H1 (cell line): Measurements from ENCODE around the gene RHOB. TPM values are rescaled to one million over a fixed set of nuclear protein-coding genes. Genes with fewer than 3 reads are reported as not detected.

Experiments used
- CEBPB ChIP-seq: IDR thresholded peaks from 2 replicates; pipeline ENCODE4 v1.6.1; 2012; ENCODE audit warnings: low read depth, low read length
- CHD2 ChIP-seq: IDR thresholded peaks from 2 replicates; pipeline ENCODE4 v1.6.1; 2012; ENCODE audit warnings: low read length, improper control_type of control experiment
- CHD7 ChIP-seq: fragments of 300-600 bp; sonication (generic); IDR thresholded peaks from 2 replicates; pipeline ENCODE4 v1.7.1; 2012; ENCODE audit warnings: low read length, moderate library complexity, mild to moderate bottlenecking, inconsistent platforms; ENCODE audit not compliant: insufficient replicate concordance
- CTBP2 ChIP-seq: IDR thresholded peaks from 2 replicates; pipeline ENCODE4 v1.7.0; 2011; ENCODE audit warnings: borderline replicate concordance, mild to moderate bottlenecking, moderate library complexity, mixed read lengths, low read length; ENCODE audit not compliant: insufficient read depth, insufficient read length
- EP300 ChIP-seq, 2 experiments: IDR thresholded peaks; 1 replicate in 1 of 2; 2 replicates in 1 of 2; pipeline ENCODE4 v1.6.1; 2011 to 2012; ENCODE audit warnings: low read depth in 2 of 2, low read length in 2 of 2, mild to moderate bottlenecking in 2 of 2, borderline replicate concordance in 1 of 2, inconsistent platforms in 1 of 2, moderate library complexity in 1 of 2
- KDM4A ChIP-seq: IDR thresholded peaks from one replicate; pipeline ENCODE4 v1.7.1; 2012; ENCODE audit warnings: low read depth, mild to moderate bottlenecking, moderate library complexity, low read length, inconsistent platforms; ENCODE audit not compliant: severe bottlenecking
- NANOG ChIP-seq: IDR thresholded peaks from 2 replicates; pipeline ENCODE4 v1.6.1; 2011; ENCODE audit warnings: low read length, low read depth, mild to moderate bottlenecking, inconsistent platforms; ENCODE audit not compliant: insufficient read depth, poor library complexity, severe bottlenecking
- RAD21 ChIP-seq, 2 experiments: IDR thresholded peaks in 1 of 2; conservative IDR thresholded peaks in 1 of 2; 2 replicates each; pipeline ENCODE4 v1.6.1; 2011; ENCODE audit warnings: low read depth in 2 of 2, low read length in 2 of 2, improper control_type of control experiment in 1 of 2, inconsistent platforms in 1 of 2, mild to moderate bottlenecking in 1 of 2, moderate library complexity in 1 of 2
- SIRT6 ChIP-seq: IDR thresholded peaks from one replicate; pipeline ENCODE4 v1.7.1; 2012; ENCODE audit warnings: low read length, inconsistent platforms
- SP1 ChIP-seq: IDR thresholded peaks from 2 replicates; pipeline ENCODE4 v1.6.1; 2011; ENCODE audit warnings: low read depth, low read length
- TCF12 ChIP-seq: IDR thresholded peaks from 2 replicates; pipeline ENCODE4 v1.6.1; 2011; ENCODE audit warnings: low read depth, mild to moderate bottlenecking, low read length
- polyA plus RNA-seq, 7 experiments: library from polyadenylated mRNA; depleted of rRNA in 3 of 7; stranded (reverse) in 5 of 7; unstranded in 2 of 7; fragments of >200 nt in 5 of 7; fragments of 200-250 nt in 2 of 7; gene quantifications; 1 replicate in 5 of 7; 2 replicates in 1 of 7; 4 replicates in 1 of 7; pipeline versions ENCODE4 v1.2.1 to v1.2.3, GENCODE V29; 2011 to 2013; ENCODE audit warnings: missing spikeins in 2 of 7, mixed read lengths in 2 of 7
- total RNA-seq: library from RNA; stranded (reverse); fragmentation: NEBNext Ultra II Directional; extraction: Animal tissue kit (Norgen Biotek cat#: 25700); gene quantifications from 2 replicates; pipeline ENCODE4 v1.2.1, GENCODE V29; 2021

Gene RHOB
- total and polyA plus RNA-seq, 2 of the 8 experiments (the other 6 are each of a cell fraction or from before 2014, with no cell fraction given) = 9.3 to 9.5 TPM

- TF ChIP-seq CHD7 = no peak
- TF ChIP-seq NANOG = no peak
- TF ChIP-seq SIRT6 = no peak
- TF ChIP-seq CHD2 = no peak
- TF ChIP-seq KDM4A = no peak
- no peak for TF ChIP-seq TCF12
- TF ChIP-seq CTBP2 = no peak
- TF ChIP-seq CEBPB = no peak
- TF ChIP-seq RAD21 (IDR thresholded peaks at IDR 0.05 in 1 of 2, conservative IDR thresholded peaks at IDR 0.05 in 1 of 2; ENCODE audit: low read depth in 2 of 2, low read length in 2 of 2) = no peak
- TF ChIP-seq SP1 = no peak
- no peak for TF ChIP-seq EP300 (IDR thresholded peaks at IDR 0.05; ENCODE audit: borderline replicate concordance in 1 of 2, low read depth in 2 of 2, low read length in 2 of 2)
Observed at GRCh38 chr2:20494241-20494640, 47.4 kb downstream of the RHOB start (continued).
